Memory B cell (primary cell): ENCODE data around the gene HEPH.
"Not testable (repeated sequence)": the region's sequence is repeated elsewhere in the genome, so short reads cannot be mapped to it uniquely, and the experiment has no call there.

ENCODE experiments used
- ATAC-seq: fragments of 150-1000 bp; cut with Tn5 transposase; 2 replicates; pipeline ENCODE4 v1.10.0; 2021; ENCODE audit warnings: low read depth, mild to moderate bottlenecking, moderate library complexity
- DNase-seq, 2 donors: peaks; one replicate each; pipeline ENCODE4 v3.0.0; 2022; ENCODE audit warnings: low spot score in 2 of 2
- H3K27ac Mint-ChIP-seq: one replicate; pipeline ENCODE4 v1.8.0; 2022; ENCODE audit warnings: mild to moderate bottlenecking, moderate library complexity, mixed read lengths
- H3K27me3 Mint-ChIP-seq: one replicate; pipeline ENCODE4 v1.8.0; 2022; ENCODE audit warnings: mixed read lengths
- H3K36me3 Mint-ChIP-seq: one replicate; pipeline ENCODE4 v1.8.0; 2022; ENCODE audit warnings: mild to moderate bottlenecking, mixed read lengths
- H3K4me1 Mint-ChIP-seq: one replicate; pipeline ENCODE4 v1.8.0; 2022; ENCODE audit warnings: mixed read lengths
- H3K4me3 Mint-ChIP-seq: one replicate; pipeline ENCODE4 v1.8.0; 2022; ENCODE audit warnings: mild to moderate bottlenecking, moderate library complexity, mixed read lengths
- H3K9me3 Mint-ChIP-seq: one replicate; pipeline ENCODE4 v1.8.0; 2022; ENCODE audit warnings: mixed read lengths

HEPH gene, protein sequence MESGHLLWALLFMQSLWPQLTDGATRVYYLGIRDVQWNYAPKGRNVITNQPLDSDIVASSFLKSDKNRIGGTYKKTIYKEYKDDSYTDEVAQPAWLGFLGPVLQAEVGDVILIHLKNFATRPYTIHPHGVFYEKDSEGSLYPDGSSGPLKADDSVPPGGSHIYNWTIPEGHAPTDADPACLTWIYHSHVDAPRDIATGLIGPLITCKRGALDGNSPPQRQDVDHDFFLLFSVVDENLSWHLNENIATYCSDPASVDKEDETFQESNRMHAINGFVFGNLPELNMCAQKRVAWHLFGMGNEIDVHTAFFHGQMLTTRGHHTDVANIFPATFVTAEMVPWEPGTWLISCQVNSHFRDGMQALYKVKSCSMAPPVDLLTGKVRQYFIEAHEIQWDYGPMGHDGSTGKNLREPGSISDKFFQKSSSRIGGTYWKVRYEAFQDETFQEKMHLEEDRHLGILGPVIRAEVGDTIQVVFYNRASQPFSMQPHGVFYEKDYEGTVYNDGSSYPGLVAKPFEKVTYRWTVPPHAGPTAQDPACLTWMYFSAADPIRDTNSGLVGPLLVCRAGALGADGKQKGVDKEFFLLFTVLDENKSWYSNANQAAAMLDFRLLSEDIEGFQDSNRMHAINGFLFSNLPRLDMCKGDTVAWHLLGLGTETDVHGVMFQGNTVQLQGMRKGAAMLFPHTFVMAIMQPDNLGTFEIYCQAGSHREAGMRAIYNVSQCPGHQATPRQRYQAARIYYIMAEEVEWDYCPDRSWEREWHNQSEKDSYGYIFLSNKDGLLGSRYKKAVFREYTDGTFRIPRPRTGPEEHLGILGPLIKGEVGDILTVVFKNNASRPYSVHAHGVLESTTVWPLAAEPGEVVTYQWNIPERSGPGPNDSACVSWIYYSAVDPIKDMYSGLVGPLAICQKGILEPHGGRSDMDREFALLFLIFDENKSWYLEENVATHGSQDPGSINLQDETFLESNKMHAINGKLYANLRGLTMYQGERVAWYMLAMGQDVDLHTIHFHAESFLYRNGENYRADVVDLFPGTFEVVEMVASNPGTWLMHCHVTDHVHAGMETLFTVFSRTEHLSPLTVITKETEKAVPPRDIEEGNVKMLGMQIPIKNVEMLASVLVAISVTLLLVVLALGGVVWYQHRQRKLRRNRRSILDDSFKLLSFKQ

DNA sequence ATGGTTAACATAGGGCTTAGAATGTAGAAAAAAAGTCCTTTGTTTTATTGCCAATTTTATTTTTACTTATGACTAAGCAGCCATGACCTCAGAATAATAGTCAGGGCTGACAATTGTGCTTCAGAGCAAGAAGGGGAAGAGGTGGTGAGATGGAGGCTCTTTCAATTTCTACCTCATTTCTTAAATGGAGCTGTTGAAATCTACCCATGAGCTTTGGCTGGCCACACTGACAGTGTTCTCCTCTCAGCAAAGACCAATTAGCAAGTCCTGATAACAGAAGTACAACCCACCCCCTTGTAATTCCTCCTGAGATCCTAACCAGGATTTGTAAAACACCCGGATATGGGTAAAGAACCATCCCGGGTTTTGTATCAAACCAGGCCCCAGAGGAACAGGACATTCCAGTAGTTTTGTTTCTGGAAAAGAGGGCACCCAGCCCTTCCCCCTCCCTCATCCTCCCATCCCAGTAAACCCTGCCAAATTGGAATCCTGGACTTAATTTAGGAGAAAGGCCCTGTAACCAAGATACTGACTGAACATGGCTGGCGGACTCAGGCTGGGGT, at the start of gene HEPH:
Gene HEPH, plus strand, starts transcription at position 399 of the 563 bp plus-strand sequence. CDS start 6,324 bp downstream, outside the sequence.
- ATAC-seq (no peak), DNase-seq (no peak)
- H3K4me1 Mint-ChIP-seq, result no peaks in the 10 kb centered on the region
- no peaks in the 10 kb centered on the region for H3K9me3 Mint-ChIP-seq
- no peaks in the 10 kb centered on the region for H3K36me3 Mint-ChIP-seq
- H3K4me3 Mint-ChIP-seq, result no peak within 1 kb of the TSS
- peaks cover 3% of the 10 kb centered on the region for H3K27me3 Mint-ChIP-seq
- no peak within 1 kb of the TSS for H3K27ac Mint-ChIP-seq

DNA sequence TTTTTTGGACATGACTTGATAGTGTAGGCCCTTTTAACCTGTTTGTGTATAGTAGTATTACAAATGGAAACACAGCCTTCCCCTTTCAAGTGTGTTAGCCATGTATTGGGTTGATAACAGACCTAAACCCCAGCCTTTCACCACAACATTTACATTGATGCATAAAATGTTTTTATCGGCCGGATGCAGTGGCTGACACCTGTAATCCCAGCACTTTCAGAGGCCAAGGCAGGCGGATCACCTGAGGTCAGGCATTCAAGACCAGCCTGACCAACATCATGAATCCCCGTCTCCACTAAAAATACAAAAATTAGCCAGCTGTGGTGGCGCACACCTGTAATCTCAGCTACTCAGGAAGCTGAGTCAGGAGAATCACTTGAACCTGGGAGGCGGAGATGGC, 45.3 kb upstream of the HEPH start:
- H3K4me1 Mint-ChIP-seq, H3K27me3 Mint-ChIP-seq, DNase-seq, H3K36me3 Mint-ChIP-seq, ATAC-seq, H3K27ac Mint-ChIP-seq, H3K4me3 Mint-ChIP-seq, H3K9me3 Mint-ChIP-seq: not testable (repeated sequence)

GRCh38 chrX:66121354-66121753, 42.7 kb upstream of the HEPH start:
- ATAC-seq, H3K4me1 Mint-ChIP-seq, H3K27ac Mint-ChIP-seq: not testable (repeated sequence)

GRCh38 chrX:66126662-66127061, 37.4 kb upstream of the HEPH start:
- H3K9me3 Mint-ChIP-seq, result peaks cover 10% of the 10 kb centered on the region
- H3K36me3 Mint-ChIP-seq, result peaks cover 5% of the 10 kb centered on the region
- no peak overlapping the region for H3K4me3 Mint-ChIP-seq
- ATAC-seq (no peak), DNase-seq (no peak)
- peaks cover 5% of the 10 kb centered on the region for H3K4me1 Mint-ChIP-seq
- no peaks in the 10 kb centered on the region for H3K27me3 Mint-ChIP-seq
- H3K27ac Mint-ChIP-seq, result no peak overlapping the region

More at GRCh38 chrX:66121354-66121753, 42.7 kb upstream of the HEPH start:
- peaks cover 12% of the 10 kb centered on the region for H3K9me3 Mint-ChIP-seq
- H3K36me3 Mint-ChIP-seq, DNase-seq, H3K4me3 Mint-ChIP-seq, H3K27me3 Mint-ChIP-seq: not testable (repeated sequence)

GRCh38 chrX:66130469-66130868, 33.6 kb upstream of the HEPH start:
- DNase-seq (no peak), ATAC-seq (no peak)
- Mint-ChIP-seq H3K4me1 (no peaks in the 10 kb centered on the region), H3K27me3 (no peaks in the 10 kb centered on the region), H3K9me3 (no peaks in the 10 kb centered on the region), H3K27ac (no peak overlapping the region), H3K4me3 (no peak overlapping the region), H3K36me3 (no peaks in the 10 kb centered on the region)

GRCh38 chrX:66135284-66135683, 28.8 kb upstream of the HEPH start:
- H3K27me3 Mint-ChIP-seq, H3K27ac Mint-ChIP-seq, DNase-seq, H3K36me3 Mint-ChIP-seq, ATAC-seq, H3K4me3 Mint-ChIP-seq, H3K9me3 Mint-ChIP-seq, H3K4me1 Mint-ChIP-seq: not testable (repeated sequence)

DNA sequence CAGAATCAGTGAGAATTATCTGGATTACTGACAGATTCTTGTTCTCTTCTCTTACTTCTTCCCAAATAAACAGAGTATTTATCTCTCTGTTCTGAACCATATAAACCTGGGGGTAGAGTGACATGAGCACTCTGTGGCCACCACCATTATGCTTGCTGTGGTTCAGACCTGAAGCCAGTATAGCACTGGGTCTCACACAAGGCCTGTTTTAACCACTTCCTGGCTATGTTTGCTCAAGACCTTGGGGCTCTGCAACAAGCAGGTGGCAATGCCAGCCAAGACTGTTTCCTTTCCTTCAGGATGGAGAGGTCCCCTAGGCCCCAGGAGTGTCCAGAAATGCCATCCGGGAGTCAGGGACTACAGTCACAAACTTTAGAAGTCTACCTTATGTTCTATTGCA, 21.7 kb upstream of the HEPH start:
- no peaks in the 10 kb centered on the region for H3K9me3 Mint-ChIP-seq
- H3K27ac Mint-ChIP-seq, result no peak overlapping the region
- no peaks in the 10 kb centered on the region for H3K36me3 Mint-ChIP-seq
- H3K4me3 Mint-ChIP-seq, result no peak overlapping the region
- DNase-seq, result no peak
- peaks cover 1% of the 10 kb centered on the region for H3K27me3 Mint-ChIP-seq
- no peak for ATAC-seq
- no peaks in the 10 kb centered on the region for H3K4me1 Mint-ChIP-seq

- H3K9me3 Mint-ChIP-seq, result no peaks in the 10 kb centered on the region
- no peak overlapping the region for H3K4me3 Mint-ChIP-seq
- H3K27ac Mint-ChIP-seq, result no peak overlapping the region
- H3K27me3 Mint-ChIP-seq, result peaks cover 1% of the 10 kb centered on the region
- ATAC-seq, result no peak
- DNase-seq, result no peak
- no peaks in the 10 kb centered on the region for H3K4me1 Mint-ChIP-seq
- H3K36me3 Mint-ChIP-seq, result no peaks in the 10 kb centered on the region
Observed at GRCh38 chrX:66144258-66144657, 19.8 kb upstream of the HEPH start.

DNA sequence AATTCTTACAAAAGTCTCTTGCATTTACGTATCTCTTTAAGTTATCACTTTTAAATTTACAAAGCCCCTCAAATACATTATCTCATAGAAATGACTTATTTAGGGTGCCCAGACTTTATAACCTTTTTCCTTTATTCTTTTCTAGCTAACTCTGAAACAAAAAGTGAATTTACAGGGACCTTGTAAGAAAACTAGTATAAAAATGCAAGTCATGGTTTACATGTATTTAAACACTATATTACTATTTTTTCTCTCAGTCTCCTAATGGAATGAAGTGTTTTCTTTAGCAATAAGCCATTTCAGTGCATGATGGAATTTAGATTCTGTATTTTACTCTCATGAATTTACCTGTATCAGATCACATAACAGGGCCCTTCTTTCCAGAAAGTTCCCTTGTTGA, 14.5 kb upstream of the HEPH start:
- ATAC-seq, result no peak

GRCh38 chrX:66150163-66150562, 13.9 kb upstream of the HEPH start:
- no peaks in the 10 kb centered on the region for H3K36me3 Mint-ChIP-seq
- H3K27ac Mint-ChIP-seq, result no peak overlapping the region
- ATAC-seq (no peak), DNase-seq (no peak)
- H3K4me1 Mint-ChIP-seq, result no peaks in the 10 kb centered on the region
- H3K27me3 Mint-ChIP-seq, result peaks cover 1% of the 10 kb centered on the region
- H3K9me3 Mint-ChIP-seq, result no peaks in the 10 kb centered on the region
- H3K4me3 Mint-ChIP-seq, result no peak overlapping the region

More for the DNA sequence above, 14.5 kb upstream of the HEPH start:
- Mint-ChIP-seq H3K27me3 (peaks cover 1% of the 10 kb centered on the region), H3K9me3 (no peaks in the 10 kb centered on the region), H3K27ac (no peak overlapping the region), H3K4me3 (no peak overlapping the region), H3K36me3 (no peaks in the 10 kb centered on the region), H3K4me1 (no peaks in the 10 kb centered on the region)
- no peak for DNase-seq

- H3K9me3 Mint-ChIP-seq, result no peaks in the 10 kb centered on the region
- no peak overlapping the region for H3K27ac Mint-ChIP-seq
- no peak for ATAC-seq
- H3K27me3 Mint-ChIP-seq, result no peaks in the 10 kb centered on the region
- no peaks in the 10 kb centered on the region for H3K4me1 Mint-ChIP-seq
- no peaks in the 10 kb centered on the region for H3K36me3 Mint-ChIP-seq
- DNase-seq, result no peak
- no peak overlapping the region for H3K4me3 Mint-ChIP-seq
Observed at GRCh38 chrX:66162331-66162822, 1.7 kb upstream of the HEPH start.

- Mint-ChIP-seq H3K9me3 (no peaks in the 10 kb centered on the region), H3K27ac (no peak overlapping the region), H3K36me3 (no peaks in the 10 kb centered on the region), H3K4me3 (no peak overlapping the region), H3K4me1 (no peaks in the 10 kb centered on the region), H3K27me3 (no peaks in the 10 kb centered on the region)
- no peak for ATAC-seq
- no peak for DNase-seq
Observed at GRCh38 chrX:66163447-66163846, 600 bp upstream of the HEPH start.

- Mint-ChIP-seq H3K9me3 (no peaks in the 10 kb centered on the region), H3K27ac (no peak overlapping the region), H3K4me3 (no peak overlapping the region), H3K27me3 (peaks cover 3% of the 10 kb centered on the region), H3K36me3 (no peaks in the 10 kb centered on the region), H3K4me1 (no peaks in the 10 kb centered on the region)
- no peak for ATAC-seq
- DNase-seq, result no peak
Observed at GRCh38 chrX:66164470-66164869, 423 bp downstream of the HEPH start.
